NCI-H1105 treated with DMSO at 0.1 percent for 48 hours (cell line): ENCODE results near the gene ATP9B.
"Not testable (repeated sequence)": the region's sequence is repeated elsewhere in the genome, so short reads cannot be mapped to it uniquely, and the experiment has no call there.

Experiments used
- DNase-seq: peaks from one replicate; lab custom pipeline; 2025; lab: John Stamatoyannopoulos, UW

The ATP9B gene

GRCh38 chr18:79361766-79362522, 292.8 kb downstream of the ATP9B start:
- DNase-seq, result no peak

GRCh38 chr18:79365701-79366100, 296.5 kb downstream of the ATP9B start:
- no peak for DNase-seq

- DNase-seq, result peak; percentile 11
These were observed 297.2 kb downstream of the ATP9B start for GRCh38 chr18:79366177-79367094.

GRCh38 chr18:79367480-79367879, 298.3 kb downstream of the ATP9B start:
- no peak for DNase-seq

GRCh38 chr18:79367989-79368388, 298.8 kb downstream of the ATP9B start:
- no peak for DNase-seq

- DNase-seq, result no peak
These were observed 299.5 kb downstream of the ATP9B start for GRCh38 chr18:79368681-79369080.

- no peak for DNase-seq
These were observed 302.4 kb downstream of the ATP9B start for GRCh38 chr18:79371561-79372121.

- no peak for DNase-seq
These were observed 303.3 kb downstream of the ATP9B start for GRCh38 chr18:79372461-79372860.

- no peak for DNase-seq
These were observed 303.8 kb downstream of the ATP9B start for GRCh38 chr18:79372991-79373390.

- DNase-seq, result no peak
These were observed 304.5 kb downstream of the ATP9B start for GRCh38 chr18:79373736-79374135.

- no peak for DNase-seq
These were observed 305.4 kb downstream of the ATP9B start for GRCh38 chr18:79374408-79375171.

- no peak for DNase-seq
These were observed 306.4 kb downstream of the ATP9B start for GRCh38 chr18:79375441-79376154.

GRCh38 chr18:79376661-79377060, 307.5 kb downstream of the ATP9B start:
- DNase-seq, result not testable (repeated sequence)

GRCh38 chr18:79377187-79377891, 308.1 kb downstream of the ATP9B start:
- DNase-seq, result no peak

GRCh38 chr18:79378536-79379250, 309.5 kb downstream of the ATP9B start:
- DNase-seq, result peak; percentile 64

- no peak for DNase-seq
These were observed 310.2 kb downstream of the ATP9B start for GRCh38 chr18:79379251-79379905.

- no peak for DNase-seq
These were observed 311.0 kb downstream of the ATP9B start for GRCh38 chr18:79379931-79380815.
